Stimulated activated CD4-positive, alpha-beta T cell treated with anti-CD3 and anti-CD28 coated beads, TNF-alpha, amount 100 ng/mL, for 1 hour (primary cell): ENCODE measurements around the gene NKTR.

Experiments used
- DNase-seq, 3 donors: peaks; one replicate each; pipeline ENCODE4 v3.0.0-alpha.2; 2020; ENCODE audit warnings: low read depth in 3 of 3, low spot score in 1 of 3

Gene NKTR

DNA sequence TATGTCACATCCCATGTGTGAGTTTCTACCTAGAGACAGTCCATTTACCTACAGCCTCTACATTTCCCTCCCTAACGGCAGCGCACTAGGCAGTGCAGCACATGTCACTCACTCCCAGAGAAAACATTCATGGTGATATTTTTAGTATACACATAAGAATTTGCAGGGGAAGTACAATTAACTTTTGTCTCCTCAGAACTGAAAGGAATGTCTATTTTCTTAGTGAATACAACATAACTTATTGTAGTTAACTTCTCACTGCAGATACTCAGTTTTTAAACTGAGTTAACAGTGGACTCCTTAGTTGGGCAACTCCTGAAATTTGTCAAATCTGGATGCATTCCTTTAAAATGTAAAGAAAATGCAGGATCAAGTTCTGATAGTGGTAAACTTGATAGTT, 48.5 kb downstream of the NKTR start:
- no peak for DNase-seq

DNA sequence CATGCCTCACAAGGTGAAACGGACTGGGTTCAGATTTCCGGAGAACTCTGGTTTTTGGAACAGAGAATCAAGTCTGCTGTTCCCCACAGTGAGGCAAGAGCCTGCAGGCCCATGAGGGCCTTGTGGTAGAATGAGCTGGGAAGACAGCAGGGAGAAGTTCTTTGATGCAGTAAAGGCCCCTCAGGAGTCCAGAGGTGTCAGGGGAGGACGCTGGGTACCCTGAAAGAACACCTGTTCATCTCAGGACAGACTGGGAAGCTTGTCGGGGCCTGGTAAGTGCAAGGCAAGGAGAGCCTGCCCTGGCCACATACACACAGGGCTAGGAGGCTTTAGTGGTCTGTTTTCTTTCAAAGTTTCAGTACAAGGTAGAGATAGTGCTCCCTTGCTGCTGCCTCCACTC, 49.3 kb downstream of the NKTR start:
- no peak for DNase-seq

DNA sequence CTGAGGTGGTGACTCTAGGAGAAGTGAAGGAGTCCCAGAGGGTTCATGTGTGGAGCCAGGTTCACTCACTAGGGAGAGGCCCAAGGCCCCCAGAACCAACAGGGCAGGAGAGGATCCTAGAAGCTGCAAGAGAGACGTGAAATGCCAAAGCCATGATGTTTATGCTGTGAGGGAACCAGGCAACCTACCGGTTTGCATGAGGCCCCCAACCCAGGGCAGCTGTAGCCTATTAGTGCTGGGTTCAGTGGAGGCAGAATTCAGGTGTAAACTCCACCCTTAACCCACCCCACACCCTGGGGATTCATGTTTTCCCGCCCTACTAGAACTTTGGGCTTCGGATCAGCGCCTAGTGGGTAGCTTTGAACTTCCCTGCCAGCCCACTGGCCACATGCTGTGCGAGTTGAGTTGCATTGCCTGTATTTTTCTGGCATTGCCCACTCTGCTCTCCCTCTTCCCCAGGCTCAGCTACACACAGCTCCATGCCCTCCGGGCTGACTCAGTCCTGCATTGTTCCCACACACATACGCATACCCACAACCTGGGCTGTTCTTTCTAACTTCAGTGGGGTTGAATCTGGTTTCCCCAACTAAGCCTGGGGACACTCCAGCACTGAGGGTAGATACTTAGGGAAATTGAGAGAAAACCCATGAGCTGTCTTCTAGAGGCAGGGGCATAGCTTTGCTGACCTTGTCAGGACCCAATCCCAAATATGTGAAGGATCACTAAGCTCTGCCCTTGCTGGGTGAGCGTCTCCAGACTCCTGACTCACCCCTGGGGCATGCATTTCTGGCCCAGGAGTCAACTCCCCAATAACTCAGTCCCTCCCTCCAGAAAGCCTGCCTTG, 51.0 kb downstream of the NKTR start:
- no peak for DNase-seq

DNA sequence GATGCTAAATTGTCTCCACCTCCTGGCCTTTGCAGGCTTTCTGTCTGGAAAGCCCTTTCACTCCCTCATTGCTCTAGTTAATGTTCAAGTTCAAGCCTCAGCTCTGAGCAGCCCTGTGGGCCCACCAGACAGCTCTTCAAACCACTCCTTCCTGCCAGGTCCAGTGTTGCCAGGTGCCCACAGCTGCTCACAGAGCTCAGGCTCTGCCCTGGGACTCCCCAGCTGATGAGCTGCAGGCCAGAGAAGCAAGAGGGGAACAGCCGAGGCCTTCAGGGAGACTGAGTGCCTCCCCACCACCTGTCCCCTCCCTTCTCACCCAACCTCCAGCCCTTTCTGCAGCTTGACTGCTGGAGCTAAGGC, 51.7 kb downstream of the NKTR start:
- no peak for DNase-seq

DNA sequence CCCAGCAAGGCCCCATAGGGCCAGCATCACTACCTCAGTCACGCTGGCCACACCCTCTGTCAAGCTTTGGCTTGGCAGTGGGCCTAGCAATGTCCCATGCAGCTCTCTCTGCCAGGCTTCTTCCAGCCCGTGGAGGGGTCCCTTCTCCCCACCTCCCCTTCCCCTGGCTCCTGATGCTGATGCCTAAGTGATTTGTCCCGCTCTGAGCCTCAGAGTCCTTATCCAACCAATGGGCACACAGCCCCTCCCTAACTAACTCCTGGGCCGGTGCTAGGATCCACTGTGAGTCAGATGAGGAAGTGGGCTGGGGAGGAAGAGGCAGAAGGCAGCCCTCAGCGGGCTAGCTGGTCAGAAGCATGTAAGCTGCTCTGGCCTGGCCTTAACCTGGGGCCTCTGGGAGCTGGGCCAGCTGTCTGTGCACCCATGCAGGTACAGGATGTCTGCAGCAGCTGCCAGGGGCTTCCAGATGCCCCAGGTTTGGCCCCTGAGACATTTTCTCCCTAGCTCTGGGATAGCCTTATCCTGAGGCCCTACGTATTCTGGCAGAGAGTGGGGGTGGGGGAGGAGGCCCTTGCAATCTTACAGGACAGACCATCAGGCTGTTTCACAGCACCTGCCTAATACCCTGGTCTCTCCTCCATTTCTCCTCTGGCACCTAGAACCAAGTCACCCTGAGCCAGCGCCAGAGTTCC, 52.3 kb downstream of the NKTR start:
- no peak for DNase-seq

DNA sequence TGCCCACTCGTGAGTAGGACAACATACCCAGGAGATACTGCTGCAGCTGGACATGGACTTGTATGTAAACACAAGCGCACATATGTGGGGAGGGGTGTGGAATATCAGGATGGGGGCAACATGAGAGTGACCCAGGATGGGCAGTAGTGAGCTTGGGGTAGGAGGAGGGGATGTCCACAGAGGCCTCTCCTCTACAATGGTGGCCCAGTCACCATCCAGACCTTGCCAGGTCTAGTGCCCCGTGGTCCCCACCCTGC, 52.7 kb downstream of the NKTR start:
- no peak for DNase-seq

DNA sequence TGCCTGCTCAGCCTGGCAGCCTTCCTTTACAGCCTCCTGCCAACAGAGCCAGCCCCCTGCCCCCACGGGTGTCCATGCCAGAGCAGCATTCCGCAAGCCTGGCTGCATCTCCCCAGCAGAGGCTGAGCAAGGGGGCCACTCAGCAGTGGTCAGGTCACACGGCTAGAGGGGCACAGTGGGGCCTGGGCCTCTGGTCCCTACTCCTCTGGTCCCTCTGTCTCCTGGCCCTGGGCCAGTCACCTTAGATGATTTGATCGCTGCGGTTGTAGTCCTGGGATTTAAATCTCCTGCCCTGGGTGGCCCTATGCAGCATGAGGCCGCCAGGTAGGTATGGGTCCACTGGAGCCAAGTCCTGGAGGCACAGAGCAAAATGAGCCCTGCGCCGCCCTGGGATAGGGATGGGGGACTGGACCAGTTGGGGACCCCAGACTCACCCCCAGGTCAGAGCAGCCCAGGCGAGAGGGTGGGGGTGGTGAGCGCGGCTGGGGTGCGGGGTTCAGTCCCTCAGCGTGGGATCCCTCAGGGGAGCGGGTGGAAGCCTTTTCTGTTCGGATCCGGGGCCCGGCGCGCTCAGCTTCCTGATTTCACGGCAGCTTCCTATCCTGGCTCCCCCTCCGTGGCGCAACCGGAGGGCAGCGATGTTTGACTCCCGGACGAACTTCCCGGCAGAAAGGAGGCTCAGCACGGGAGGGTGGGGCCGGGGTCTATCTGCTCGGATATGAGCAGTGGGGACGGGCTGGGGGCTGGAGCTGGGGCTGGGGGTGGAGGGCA, 53.3 kb downstream of the NKTR start, which contains the start of gene ZBTB47:
Gene ZBTB47, plus strand, starts transcription at position 138 of the 771 bp plus-strand sequence. CDS start 4,659 bp downstream, outside the sequence.
- no peak for DNase-seq

DNA sequence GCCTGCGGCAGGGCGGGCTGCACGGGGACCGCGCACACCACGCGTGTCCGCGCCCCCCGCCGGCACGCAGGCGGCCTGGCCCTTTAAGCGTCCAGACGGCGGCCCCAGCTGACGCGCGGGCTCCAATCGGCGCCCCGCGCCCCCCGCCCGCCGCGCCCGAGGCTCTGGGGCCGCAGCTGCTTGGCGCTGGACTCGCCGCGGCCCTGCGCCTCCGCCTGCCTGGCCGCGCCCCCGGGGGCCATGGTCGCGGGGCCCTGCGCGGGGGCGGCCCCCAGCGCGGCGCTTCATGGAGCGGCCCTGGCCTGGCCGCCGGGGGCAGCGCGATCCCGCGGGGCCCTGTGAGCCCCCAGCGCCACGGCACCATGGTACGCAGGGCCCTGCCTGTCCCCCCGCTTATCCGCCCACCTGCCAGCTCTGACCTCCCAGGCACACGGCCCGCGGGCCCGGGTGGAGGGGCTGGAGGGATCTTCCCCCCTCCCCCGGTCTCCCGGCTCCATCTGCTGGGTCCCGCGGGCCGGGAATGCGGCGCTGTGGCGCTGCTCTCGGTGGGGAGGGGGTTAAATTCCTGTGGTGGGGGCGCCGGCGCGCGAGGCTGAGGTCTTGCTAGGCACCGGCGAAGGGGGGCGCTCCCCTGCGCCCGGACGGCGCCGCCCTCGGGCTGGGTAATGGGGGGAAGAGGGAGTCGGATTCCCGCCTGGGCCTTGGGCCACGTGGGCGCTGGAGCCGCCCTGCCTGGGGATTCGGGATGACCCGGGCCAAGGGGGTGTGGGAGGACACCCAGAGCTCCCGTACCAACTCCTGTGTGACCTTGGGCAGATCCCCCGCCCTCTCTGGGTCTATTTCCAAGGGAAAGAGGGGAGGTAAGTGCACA, 54.1 kb downstream of the NKTR start:
- no peak for DNase-seq

DNA sequence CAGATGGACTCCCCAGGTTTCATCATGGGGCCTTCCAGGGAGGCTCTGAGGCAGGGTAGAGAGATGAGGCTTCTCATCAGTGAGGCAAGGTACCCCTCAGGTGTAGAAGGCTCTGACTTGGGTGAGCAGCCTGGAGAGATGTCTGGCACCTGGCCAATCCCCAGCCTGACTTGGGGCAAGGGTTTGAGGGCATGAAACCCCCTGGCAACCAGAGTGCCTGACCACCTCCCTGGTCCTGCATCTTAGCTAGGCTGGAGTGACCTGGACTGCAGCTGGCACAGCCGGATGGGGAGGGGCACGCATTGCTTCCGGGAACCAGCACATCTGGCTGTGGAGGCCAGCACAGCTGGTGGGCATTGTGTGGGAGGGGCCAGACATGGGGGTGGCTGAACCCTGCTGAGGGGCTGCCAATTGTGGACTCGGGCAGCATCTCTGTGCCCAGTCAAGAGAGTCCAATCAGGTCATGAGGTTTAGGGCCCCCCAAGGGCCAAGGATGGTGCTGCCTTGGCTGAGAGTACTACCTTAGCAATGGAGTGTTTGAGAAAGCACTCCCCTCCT, 54.9 kb downstream of the NKTR start:
- no peak for DNase-seq

DNA sequence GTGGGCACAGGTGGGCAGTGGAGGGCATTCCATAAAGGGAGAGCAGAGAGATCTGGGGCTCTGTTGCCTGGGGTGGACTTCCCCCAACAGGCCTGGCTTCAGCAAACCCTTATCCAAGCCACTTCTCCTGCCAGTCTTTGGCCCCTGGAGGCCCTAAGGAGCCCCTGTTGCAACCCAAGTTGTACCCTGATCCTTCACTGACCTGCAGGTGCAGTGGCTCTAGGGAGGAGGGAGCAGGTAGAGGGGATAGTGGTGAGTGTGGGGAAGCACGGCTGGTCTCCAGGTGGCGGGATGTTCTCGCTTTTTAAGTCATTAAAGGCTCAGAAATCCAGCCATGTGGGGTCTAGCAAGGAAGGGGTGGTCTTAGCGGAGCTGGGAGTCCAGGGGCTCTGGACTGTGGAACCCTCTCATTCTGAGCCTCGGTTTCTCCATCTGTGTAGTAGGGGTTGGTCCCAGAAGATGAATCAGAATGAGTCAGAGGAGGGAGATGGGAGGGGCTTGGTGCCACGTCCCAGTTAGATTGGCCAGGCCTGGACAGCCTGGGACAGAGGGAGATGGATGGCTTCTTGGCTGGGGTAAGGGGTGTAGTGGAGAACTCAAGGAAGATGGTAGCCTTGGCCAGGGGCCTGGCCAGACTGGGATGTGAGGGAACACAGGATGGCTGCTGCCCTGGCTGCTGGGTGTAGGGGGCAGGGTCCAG, 55.6 kb downstream of the NKTR start:
- no peak for DNase-seq

DNA sequence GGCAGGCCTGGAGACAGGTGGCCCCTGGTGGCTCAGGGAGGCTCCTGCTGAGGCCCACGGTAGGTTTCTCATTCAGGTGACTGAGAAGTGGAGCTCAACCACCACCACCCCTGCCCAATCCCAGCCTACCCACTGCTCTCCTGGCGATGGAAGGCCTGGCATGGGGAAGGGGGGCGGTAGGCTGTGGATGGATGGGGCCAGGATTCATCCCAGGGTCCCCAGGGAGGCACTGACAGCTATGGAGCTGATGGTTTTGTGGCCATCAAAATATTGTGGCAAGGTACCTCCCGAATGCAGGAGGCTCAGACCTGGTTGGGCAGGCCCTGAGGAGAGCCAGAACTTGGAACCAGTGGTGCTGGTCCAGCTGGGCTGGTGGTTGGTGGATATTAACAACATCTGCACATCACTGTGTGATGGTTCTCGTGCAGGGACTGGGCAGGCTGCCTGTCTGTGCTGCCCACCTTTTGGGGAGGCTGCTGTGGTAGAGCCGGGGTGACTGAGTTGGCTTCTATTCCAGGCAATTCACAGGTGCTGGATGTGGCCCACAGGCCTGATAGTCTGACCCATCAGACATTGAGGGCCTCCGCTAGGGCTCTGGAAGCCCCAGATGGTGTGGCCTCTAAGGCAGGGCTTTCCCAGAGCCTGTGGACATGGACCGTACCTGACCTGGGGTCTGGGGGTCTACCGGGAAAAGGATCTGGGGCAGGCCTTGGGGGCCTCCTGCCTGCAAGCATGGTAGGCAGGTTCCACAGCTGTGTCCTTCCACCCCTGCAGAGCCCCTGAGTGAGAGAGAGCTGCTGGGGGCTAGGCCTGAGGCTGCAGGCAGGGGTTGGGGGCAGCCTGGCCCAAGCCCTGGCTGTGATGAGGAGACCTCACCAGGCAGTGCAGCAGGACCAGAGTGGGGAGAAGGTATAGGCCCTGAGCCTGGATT, 56.5 kb downstream of the NKTR start:
- DNase-seq: no peak

DNA sequence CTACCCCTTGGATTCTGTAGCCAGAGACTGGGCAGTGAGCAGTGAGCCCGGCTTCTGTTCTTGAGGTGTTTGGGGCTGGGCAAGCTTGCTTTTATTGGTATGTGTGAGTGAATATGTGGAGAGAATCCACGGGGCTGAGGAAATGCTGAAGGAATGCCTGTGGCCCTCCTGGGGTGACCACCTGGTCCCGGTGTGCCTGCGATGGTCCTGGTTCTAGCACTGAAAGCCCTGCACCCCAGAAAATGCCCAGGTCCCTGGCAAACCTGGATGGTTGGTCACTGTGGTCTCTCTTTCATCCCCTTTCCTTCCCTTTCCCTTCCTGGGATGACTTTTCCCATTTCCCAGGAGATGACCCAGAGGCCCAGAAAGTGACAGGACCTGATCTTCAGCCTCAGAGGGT, 57.2 kb downstream of the NKTR start:
- DNase-seq: no peak

DNA sequence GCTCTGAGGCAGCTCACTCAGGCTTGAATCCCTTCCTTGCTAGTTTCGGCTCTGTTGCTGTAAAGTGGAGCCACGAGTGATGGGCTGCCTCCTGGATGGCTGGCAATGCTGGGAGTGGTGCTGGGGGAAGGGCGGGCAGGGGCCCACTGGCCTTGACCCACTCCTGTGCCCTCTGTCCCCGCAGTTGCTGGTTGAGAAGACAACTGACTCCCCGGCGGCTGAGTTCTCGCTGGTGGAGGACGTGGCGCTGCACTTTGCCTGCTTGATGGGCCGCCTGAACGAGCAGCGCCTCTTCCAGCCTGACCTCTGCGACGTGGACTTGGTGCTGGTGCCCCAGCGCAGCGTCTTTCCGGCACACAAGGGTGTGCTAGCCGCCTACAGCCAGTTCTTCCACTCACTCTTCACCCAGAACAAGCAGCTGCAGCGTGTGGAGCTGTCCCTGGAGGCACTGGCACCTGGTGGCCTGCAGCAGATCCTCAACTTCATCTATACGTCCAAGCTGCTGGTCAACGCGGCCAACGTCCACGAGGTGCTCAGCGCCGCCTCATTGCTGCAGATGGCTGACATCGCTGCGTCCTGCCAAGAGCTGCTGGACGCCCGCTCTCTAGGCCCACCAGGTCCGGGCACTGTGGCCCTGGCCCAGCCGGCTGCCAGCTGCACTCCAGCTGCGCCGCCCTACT, 57.7 kb downstream of the NKTR start:
- no peak for DNase-seq

DNA sequence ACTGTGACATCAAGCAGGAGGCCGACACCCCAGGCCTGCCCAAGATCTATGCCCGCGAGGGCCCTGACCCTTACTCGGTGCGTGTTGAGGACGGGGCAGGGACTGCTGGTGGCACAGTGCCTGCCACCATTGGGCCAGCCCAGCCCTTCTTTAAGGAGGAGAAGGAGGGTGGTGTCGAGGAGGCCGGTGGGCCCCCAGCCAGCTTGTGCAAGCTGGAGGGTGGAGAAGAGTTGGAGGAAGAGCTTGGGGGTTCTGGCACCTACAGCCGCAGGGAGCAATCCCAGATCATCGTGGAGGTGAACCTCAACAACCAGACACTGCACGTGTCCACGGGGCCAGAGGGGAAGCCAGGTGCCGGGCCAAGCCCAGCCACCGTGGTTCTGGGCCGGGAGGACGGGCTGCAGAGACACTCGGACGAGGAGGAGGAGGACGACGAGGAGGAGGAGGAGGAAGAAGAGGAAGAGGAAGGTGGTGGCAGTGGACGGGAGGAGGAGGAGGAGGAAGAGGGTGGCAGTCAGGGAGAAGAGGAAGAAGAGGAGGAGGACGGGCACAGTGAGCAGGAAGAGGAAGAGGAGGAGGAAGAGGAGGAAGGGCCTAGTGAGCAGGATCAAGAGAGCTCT, 58.4 kb downstream of the NKTR start:
- DNase-seq: no peak

DNA sequence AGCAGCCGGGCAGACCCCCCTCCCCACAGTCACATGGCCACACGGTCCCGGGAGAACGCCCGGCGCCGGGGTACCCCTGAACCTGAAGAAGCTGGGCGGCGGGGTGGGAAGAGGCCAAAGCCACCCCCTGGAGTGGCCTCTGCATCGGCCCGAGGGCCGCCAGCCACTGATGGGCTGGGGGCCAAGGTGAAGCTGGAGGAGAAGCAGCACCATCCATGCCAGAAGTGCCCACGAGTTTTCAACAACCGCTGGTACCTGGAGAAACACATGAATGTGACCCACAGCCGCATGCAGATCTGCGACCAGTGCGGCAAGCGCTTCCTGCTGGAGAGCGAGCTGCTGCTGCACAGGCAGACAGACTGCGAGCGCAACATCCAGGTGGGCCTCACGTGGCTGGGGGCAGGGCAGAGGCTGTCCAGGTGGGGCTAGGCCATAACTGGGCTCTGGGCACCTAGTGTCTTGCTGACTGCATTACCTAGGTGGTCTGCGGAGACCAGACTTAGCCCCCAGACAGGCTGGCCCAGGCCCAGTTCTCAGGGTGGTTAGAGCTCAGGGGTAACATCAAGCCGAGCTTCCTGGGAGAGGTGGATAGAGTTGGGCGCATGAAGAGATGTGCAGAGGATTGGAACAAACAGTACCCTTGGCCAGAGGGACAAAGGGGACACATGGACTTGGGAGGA, 59.1 kb downstream of the NKTR start:
- DNase-seq: no peak

DNA sequence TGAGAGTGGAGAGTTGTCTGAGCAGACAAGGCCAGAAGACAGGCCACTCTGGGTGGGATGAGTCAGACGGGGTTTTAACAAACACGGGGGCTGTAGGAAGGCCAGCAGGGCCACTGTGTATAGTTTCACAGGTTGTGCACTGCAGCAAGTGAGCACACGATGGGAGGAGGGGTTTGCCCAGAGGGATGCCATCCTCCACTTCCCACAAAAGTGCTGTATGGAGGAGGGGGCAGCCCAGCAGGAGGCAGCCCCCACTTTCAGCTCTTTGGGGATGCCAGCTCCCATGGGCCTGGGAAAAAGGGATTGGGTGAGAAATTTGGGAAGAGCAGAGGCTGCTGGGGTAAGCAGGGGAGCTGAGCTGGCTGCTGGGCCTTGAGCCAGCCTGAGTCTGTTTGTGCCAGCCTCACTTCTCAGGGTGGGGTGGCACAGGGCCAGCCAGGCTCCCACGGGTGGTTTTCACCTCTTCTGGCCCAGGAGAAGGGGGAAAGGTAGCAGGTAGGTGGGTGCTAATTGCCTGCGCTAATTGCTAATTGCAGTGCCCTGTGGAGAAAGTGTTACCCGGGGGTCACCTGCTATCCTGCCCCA, 59.7 kb downstream of the NKTR start:
- DNase-seq: no peak

DNA sequence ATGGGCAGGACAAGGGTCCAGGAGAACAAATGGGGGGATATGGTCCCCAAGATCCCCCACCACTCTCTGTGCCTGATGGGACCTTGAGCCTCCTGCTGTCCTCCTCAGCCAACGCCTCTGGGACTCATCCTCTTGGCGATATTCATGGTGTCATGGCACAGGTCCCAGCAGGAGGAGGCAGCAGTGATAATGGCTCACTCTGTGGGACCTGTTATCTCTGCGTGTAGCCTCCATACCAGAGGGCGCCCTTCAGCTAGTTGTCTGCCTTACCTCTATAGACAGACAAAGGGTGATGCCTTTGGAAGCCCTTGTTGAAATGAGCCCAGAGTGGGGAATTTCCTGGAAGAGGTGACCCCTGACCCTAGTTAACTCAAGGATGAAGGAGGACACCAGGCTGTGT, 60.4 kb downstream of the NKTR start:
- DNase-seq: no peak
